ENCODE data around the gene DCAF17.
"Not testable (repeated sequence)": the region's sequence is repeated elsewhere in the genome, so short reads cannot be mapped to it uniquely, and the experiment has no call there.

DCAF17 gene

GRCh38 chr2:171514908-171515582, 81.0 kb downstream of the DCAF17 start:
- no peak for DNase-seq (ENCODE audit: low read depth in 3 of 3)

GRCh38 chr2:171515672-171516298, 81.8 kb downstream of the DCAF17 start:
- DNase-seq (ENCODE audit: low read depth in 3 of 3), result no peak

- no peak for DNase-seq (ENCODE audit: low read depth in 3 of 3)
These were observed 82.8 kb downstream of the DCAF17 start for GRCh38 chr2:171516793-171517192.

- no peak for DNase-seq (ENCODE audit: low read depth in 3 of 3)
These were observed 86.4 kb downstream of the DCAF17 start for GRCh38 chr2:171520471-171520870.

GRCh38 chr2:171521361-171522051, 87.5 kb downstream of the DCAF17 start:
- no peak for DNase-seq (ENCODE audit: low read depth in 3 of 3)

GRCh38 chr2:171522052-171522787, 88.2 kb downstream of the DCAF17 start, which contains the start of gene CYBRD1:
TSS of gene CYBRD1 (plus strand) at chr2:171522474. CDS start at chr2:171522546, 72 bp downstream.
- peak in 1 of 3 donors; percentile 13 for DNase-seq (ENCODE audit: low read depth in 3 of 3)

- DNase-seq (ENCODE audit: low read depth in 3 of 3), result no peak
These were observed 88.7 kb downstream of the DCAF17 start for GRCh38 chr2:171522788-171523087.

GRCh38 chr2:171523088-171524017, 89.3 kb downstream of the DCAF17 start:
- peak in 1 of 3 donors; percentile 20 for DNase-seq (ENCODE audit: low read depth in 3 of 3)

GRCh38 chr2:171524018-171524401, 90.0 kb downstream of the DCAF17 start:
- no peak for DNase-seq (ENCODE audit: low read depth in 3 of 3)

- no peak for DNase-seq (ENCODE audit: low read depth in 3 of 3)
These were observed 95.9 kb downstream of the DCAF17 start for GRCh38 chr2:171529914-171530313.

GRCh38 chr2:171530378-171530777, 96.4 kb downstream of the DCAF17 start:
- no peak for DNase-seq (ENCODE audit: low read depth in 3 of 3)

GRCh38 chr2:171530859-171531258, 96.8 kb downstream of the DCAF17 start:
- DNase-seq (ENCODE audit: low read depth in 3 of 3), result not testable (repeated sequence)

GRCh38 chr2:171531291-171531690, 97.3 kb downstream of the DCAF17 start:
- DNase-seq (ENCODE audit: low read depth in 3 of 3), result no peak

GRCh38 chr2:171531836-171532450, 97.9 kb downstream of the DCAF17 start:
- DNase-seq (ENCODE audit: low read depth in 3 of 3), result no peak

GRCh38 chr2:171533331-171533730, 99.3 kb downstream of the DCAF17 start:
- no peak for DNase-seq (ENCODE audit: low read depth in 3 of 3)

Data from stimulated activated CD4-positive, alpha-beta T cell treated with anti-CD3 and anti-CD28 coated beads, TNF-alpha, amount 100 ng/mL, for 48 hours (primary cell).